ENCODE results near the gene CHD5. TPM values are rescaled to one million over a fixed set of nuclear protein-coding genes. Genes with fewer than 3 reads are reported as not detected.
A peak's percentile ranks its signal among the peaks of the same experiment; 100 is the strongest.

CHD5 gene
- total RNA-seq, 4 donors from 2014 or later: 0.15 to 0.94 (median 0.26) TPM

GRCh38 chr1:6202256-6202655 is 22.1 kb upstream of the CHD5 start:
- Histone ChIP-seq H3K4me3 (replicated peaks in 1 of 3) (no peak overlapping the region), H3K36me3 (peaks cover 0 to 7% of the 10 kb centered on the region in 2 donors), H3K9me3 (no peaks in the 10 kb centered on the region), H3K27me3 (no peaks in the 10 kb centered on the region), H3K27ac (no peak overlapping the region), H3K4me1 (peaks cover 19 to 39% of the 10 kb centered on the region in 2 donors)
- DNase-seq: no peak
- TF ChIP-seq CTCF (IDR thresholded peaks at IDR 0.05) (no peak), POLR2A (IDR thresholded peaks at IDR 0.05) (no peak)
- WGBS, 2 donors: 84 to 85% methylated on average over 7 of the region's 7 CpGs
- intact Hi-C loops (cut with DNase I): no loop called here

- no peaks in the 10 kb centered on the region for H3K9me3 ChIP-seq
- peaks cover 14 to 28% of the 10 kb centered on the region in 2 donors for H3K4me1 ChIP-seq
- H3K27ac ChIP-seq: peak overlapping the region; percentile 53 to 66 (median 56)
- H3K4me3 ChIP-seq (replicated peaks in 1 of 3): peak overlapping the region in 2 of 3 donors; percentile 16 to 100
- no peak for DNase-seq
- TF ChIP-seq POLR2A (IDR thresholded peaks at IDR 0.05) (no peak), CTCF (IDR thresholded peaks at IDR 0.05) (no peak)
- 68 to 74% methylated on average over 10 of the region's 10 CpGs for WGBS, 2 donors
- H3K36me3 ChIP-seq: peaks cover 6 to 7% of the 10 kb centered on the region in 2 donors
- intact Hi-C loops (cut with DNase I): no loop called here
- no peaks in the 10 kb centered on the region for H3K27me3 ChIP-seq
These were observed 20.2 kb upstream of the CHD5 start for GRCh38 chr1:6200188-6200809.

GRCh38 chr1:6199298-6200187 is 19.4 kb upstream of the CHD5 start, which contains the start of gene RPL22:
Gene RPL22 (minus strand): TSS chr1:6199595. CDS start chr1:6199573, 22 bp downstream.
- peaks cover 7 to 21% of the 10 kb centered on the region in 2 donors for H3K4me1 ChIP-seq
- intact Hi-C loops (cut with DNase I): no loop called here

GRCh38 chr1:6198646-6199297 is 18.7 kb upstream of the CHD5 start:
- peaks cover 16 to 20% of the 10 kb centered on the region in 2 donors for H3K36me3 ChIP-seq
- no peaks in the 10 kb centered on the region for H3K9me3 ChIP-seq
- intact Hi-C loops (cut with DNase I): no loop called here
- H3K27ac ChIP-seq: peak overlapping the region in 2 of 3 donors; percentile 62 to 74
- peak overlapping the region; percentile 92 to 100 (median 99) for H3K4me3 ChIP-seq (replicated peaks in 1 of 3)
- no peaks in the 10 kb centered on the region for H3K27me3 ChIP-seq
- 1% methylated on average over 23 to 31 of the region's 31 CpGs for WGBS, 2 donors
- peaks cover 7 to 21% of the 10 kb centered on the region in 2 donors for H3K4me1 ChIP-seq
- no peak for DNase-seq
- TF ChIP-seq POLR2A (IDR thresholded peaks at IDR 0.05): no peak
- no peak for TF ChIP-seq CTCF (IDR thresholded peaks at IDR 0.05)

More at GRCh38 chr1:6199298-6200187, 19.4 kb upstream of the CHD5 start, which contains the start of gene RPL22:
- Histone ChIP-seq H3K27me3 (no peaks in the 10 kb centered on the region), H3K27ac (peak within 1 kb of the TSS; percentile 53 to 74 (median 66)), H3K9me3 (no peaks in the 10 kb centered on the region), H3K36me3 (peaks cover 9 to 12% of the 10 kb centered on the region in 2 donors), H3K4me3 (replicated peaks in 1 of 3) (peak within 1 kb of the TSS; percentile 92 to 100 (median 99))
- 1 to 2% methylated on average over 42 to 50 of the region's 53 CpGs for WGBS, 2 donors
- peak; percentile 99 for DNase-seq
- TF ChIP-seq POLR2A (IDR thresholded peaks at IDR 0.05) (peak; percentile 15 to 79), CTCF (IDR thresholded peaks at IDR 0.05) (peak in 1 of 6 experiments; percentile 44)
